OCI-LY3 (cell line): ENCODE results near the gene MYZAP.

Experiments used
- EZH2phosphoT487 ChIP-seq: fragments of 200-600 bp; shearing (Covaris generic); IDR thresholded peaks from 2 replicates; pipeline ENCODE4 v1.6.1; 2018; ENCODE audit warnings: antibody characterized with exemption, mixed run types, low read depth
- TF ChIP-seq, protein P1 (sequence below): fragments of 200-600, 300-600 bp; sonication (generic); IDR thresholded peaks from 2 replicates; pipeline ENCODE4 v1.5.1; 2014; ENCODE audit warnings: antibody characterized with exemption, low read length, low read depth

DNA sequence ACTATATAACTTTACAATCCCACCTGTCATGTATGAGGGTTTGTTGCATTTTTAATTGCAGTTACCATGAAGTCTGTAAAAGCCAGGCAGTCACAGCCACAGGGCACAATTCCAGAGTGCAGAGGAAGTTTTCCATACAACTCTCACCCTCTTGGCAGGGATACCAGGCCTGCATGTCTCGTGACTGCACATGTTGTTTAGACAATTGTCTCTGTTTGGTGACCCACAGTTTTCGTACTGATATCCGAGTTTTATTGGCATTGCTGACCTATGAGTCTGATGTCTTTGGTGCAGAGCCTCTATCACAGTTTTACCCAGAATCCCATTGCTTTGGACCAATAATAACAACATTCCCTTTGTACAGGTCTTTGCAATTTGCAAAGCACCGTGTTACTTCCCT lies 24.9 kb upstream of the MYZAP start:
- TF ChIP-seq, protein P1, sequence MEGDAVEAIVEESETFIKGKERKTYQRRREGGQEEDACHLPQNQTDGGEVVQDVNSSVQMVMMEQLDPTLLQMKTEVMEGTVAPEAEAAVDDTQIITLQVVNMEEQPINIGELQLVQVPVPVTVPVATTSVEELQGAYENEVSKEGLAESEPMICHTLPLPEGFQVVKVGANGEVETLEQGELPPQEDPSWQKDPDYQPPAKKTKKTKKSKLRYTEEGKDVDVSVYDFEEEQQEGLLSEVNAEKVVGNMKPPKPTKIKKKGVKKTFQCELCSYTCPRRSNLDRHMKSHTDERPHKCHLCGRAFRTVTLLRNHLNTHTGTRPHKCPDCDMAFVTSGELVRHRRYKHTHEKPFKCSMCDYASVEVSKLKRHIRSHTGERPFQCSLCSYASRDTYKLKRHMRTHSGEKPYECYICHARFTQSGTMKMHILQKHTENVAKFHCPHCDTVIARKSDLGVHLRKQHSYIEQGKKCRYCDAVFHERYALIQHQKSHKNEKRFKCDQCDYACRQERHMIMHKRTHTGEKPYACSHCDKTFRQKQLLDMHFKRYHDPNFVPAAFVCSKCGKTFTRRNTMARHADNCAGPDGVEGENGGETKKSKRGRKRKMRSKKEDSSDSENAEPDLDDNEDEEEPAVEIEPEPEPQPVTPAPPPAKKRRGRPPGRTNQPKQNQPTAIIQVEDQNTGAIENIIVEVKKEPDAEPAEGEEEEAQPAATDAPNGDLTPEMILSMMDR: no peak
- no peak for TF ChIP-seq EZH2phosphoT487
